HT1080 (cell line): ENCODE results near the gene TRIM10. TPM values are rescaled to one million over a fixed set of nuclear protein-coding genes. Genes with fewer than 3 reads are reported as not detected.

Experiments
- DNase-seq: peaks from one replicate; pipeline ENCODE4 v3.0.0-alpha.2; 2015; ENCODE audit warnings: low read depth
- polyA plus RNA-seq, 2 experiments: library from polyadenylated mRNA; depleted of rRNA; stranded (reverse); fragments of >200 nt; gene quantifications; 2 replicates each; pipeline ENCODE4 v1.2.3, GENCODE V29; 2015
- total RNA-seq: library from RNA; depleted of rRNA; stranded (reverse); fragments of >200 nt; shearing (Covaris generic); gene quantifications from 2 replicates; pipeline ENCODE4 v1.2.3, GENCODE V29; 2014; rRNA removed

Gene TRIM10
- not detected in 2 replicates for total RNA-seq
- not detected in 2 replicates for polyA plus RNA-seq (2015; cell fraction: cytosol; rRNA removed)
- not detected in 2 replicates for polyA plus RNA-seq (2015; cell fraction: nucleus; rRNA removed)

- no peak for DNase-seq
Measured at GRCh38 chr6:30160785-30161531, at the start of gene TRIM10. Gene TRIM10 (minus strand): TSS chr6:30161211. CDS start chr6:30160858, 353 bp downstream.

- DNase-seq, result no peak
Measured at GRCh38 chr6:30207619-30208295, 46.7 kb upstream of the TRIM10 start.

GRCh38 chr6:30206799-30207618 lies 46.0 kb upstream of the TRIM10 start:
- no peak for DNase-seq

GRCh38 chr6:30206152-30206551 lies 45.1 kb upstream of the TRIM10 start:
- DNase-seq, result no peak

GRCh38 chr6:30204116-30204515 lies 43.1 kb upstream of the TRIM10 start:
- DNase-seq, result no peak

- DNase-seq, result no peak
Measured at GRCh38 chr6:30202366-30202765, 41.4 kb upstream of the TRIM10 start.

- no peak for DNase-seq
Measured at GRCh38 chr6:30200551-30201281, 39.7 kb upstream of the TRIM10 start.

GRCh38 chr6:30198166-30199084 lies 37.4 kb upstream of the TRIM10 start:
- DNase-seq, result no peak

GRCh38 chr6:30196376-30196775 lies 35.4 kb upstream of the TRIM10 start:
- no peak for DNase-seq

GRCh38 chr6:30195951-30196350 lies 34.9 kb upstream of the TRIM10 start:
- DNase-seq, result no peak

- no peak for DNase-seq
Measured at GRCh38 chr6:30194797-30195690, 34.0 kb upstream of the TRIM10 start.

GRCh38 chr6:30192076-30192475 lies 31.1 kb upstream of the TRIM10 start:
- peak; percentile 61 for DNase-seq

- no peak for DNase-seq
Measured at GRCh38 chr6:30188541-30188940, 27.5 kb upstream of the TRIM10 start.

- DNase-seq, result no peak
Measured at GRCh38 chr6:30185846-30186484, 25.0 kb upstream of the TRIM10 start.

GRCh38 chr6:30184417-30185031 lies 23.5 kb upstream of the TRIM10 start:
- DNase-seq, result no peak

- DNase-seq, result no peak
Measured at GRCh38 chr6:30180145-30180544, 19.1 kb upstream of the TRIM10 start.

- no peak for DNase-seq
Measured at GRCh38 chr6:30178837-30179236, 17.8 kb upstream of the TRIM10 start.

GRCh38 chr6:30175765-30176164 lies 14.8 kb upstream of the TRIM10 start:
- DNase-seq, result no peak
